C4-2B (cell line): Measurements from ENCODE around the gene RNPEPL1.

ENCODE experiments used
- H3K27ac ChIP-seq: fragments of 450-650 bp; 2 replicates; pipeline ENCODE4 v1.5.1; 2017
- CTCF ChIP-seq: fragments of 450-650 bp; conservative IDR thresholded peaks from 2 replicates; pipeline ENCODE4 v1.5.1; 2017; ENCODE audit warnings: mild to moderate bottlenecking
- ZFX ChIP-seq: fragments of 450-650 bp; IDR thresholded peaks from 2 replicates; pipeline ENCODE4 v1.6.1; 2017

The RNPEPL1 gene

GRCh38 chr2:240594511-240595380 is 26.5 kb downstream of the RNPEPL1 start:
- TF ChIP-seq CTCF (no peak), ZFX (no peak)
- H3K27ac ChIP-seq: peak overlapping the region; percentile 57; the same call in 1 of the 2 replicates

DNA sequence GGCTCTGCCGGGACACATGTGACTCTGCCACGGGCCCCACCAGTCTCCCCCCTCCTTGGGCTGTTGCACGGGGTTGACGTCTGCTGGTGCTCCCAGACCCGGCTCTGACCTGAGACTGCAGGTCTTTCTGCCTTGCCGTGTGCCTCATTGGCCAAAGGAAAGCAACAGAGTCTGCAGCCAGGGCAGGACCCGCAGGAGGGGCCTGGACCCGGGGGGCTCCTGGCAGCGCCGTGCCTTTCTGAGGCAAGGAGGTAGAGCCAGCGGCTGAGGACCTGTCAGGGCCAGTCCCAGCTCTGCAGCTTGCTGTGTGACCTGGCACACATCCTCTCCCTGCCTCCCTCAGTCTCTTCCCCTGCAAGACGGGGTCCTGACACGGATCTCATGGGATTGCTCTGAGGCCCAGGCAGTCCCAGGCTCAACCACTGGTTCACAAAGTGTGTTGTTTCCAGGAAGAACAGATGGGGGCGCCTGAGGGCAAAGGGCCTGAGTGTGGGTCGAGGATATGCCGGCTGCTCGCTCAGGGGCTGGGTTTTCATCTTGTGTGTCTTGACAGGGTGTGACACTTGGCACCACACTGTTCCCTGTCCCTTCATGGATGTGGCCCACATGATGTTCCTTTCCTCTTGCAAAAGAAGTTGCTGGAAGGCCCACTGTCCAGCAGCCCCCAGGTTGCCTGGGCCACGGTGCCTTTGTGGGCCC is 27.2 kb downstream of the RNPEPL1 start:
- H3K27ac ChIP-seq: peak overlapping the region; percentile 57
- TF ChIP-seq ZFX (no peak), CTCF (no peak; the same call in 1 of the 2 replicates)

DNA sequence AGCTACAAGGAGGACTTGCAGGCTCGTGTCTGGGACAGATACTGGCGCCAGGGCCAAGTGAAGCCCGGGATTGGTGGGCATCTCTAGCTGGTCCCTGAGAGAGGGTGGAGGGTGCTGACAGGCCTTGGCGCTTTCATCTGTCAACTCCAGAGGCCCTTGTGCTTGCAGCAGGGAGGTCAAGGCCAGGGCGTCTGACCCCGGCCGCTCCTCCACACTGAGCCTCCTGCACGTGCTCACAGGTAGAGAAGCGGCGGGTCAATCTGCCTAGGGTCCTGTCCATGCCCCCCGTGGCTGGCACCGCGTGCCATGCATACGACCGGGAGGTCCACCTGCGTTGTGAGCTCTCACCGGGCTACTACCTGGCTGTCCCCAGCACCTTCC is 27.8 kb downstream of the RNPEPL1 start:
- no peak for TF ChIP-seq ZFX
- TF ChIP-seq CTCF: no peak
- H3K27ac ChIP-seq: peak overlapping the region; percentile 57

DNA sequence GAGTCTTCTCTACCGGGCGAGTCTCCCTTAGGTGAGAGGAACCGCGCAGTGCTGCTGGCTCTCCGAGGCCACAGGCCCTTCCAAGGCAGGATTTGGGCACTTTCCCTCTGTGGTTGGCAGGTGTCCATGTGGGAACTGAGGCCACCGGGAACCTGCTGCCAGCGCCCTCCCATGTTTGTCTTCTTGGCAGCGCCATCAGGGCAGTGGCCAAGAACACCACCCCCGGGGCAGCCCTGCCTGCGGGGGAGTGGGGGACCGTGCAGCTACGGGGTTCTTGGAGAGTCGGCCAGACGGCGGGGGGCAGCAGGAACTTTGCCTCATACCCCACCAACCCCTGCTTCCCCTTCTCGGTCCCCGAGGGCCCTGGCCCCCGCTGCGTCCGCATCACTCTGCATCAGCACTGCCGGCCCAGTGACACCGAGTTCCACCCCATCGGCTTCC is 28.2 kb downstream of the RNPEPL1 start:
- no peak for TF ChIP-seq ZFX
- TF ChIP-seq CTCF: no peak
- peak overlapping the region; percentile 57 for H3K27ac ChIP-seq

- 0 out of 2 replicates have a peak overlapping the region, but pooled peaks have one; percentile 57 for H3K27ac ChIP-seq
- TF ChIP-seq CTCF (no peak), ZFX (no peak)
Measured at GRCh38 chr2:240597054-240597418, 28.8 kb downstream of the RNPEPL1 start.

DNA sequence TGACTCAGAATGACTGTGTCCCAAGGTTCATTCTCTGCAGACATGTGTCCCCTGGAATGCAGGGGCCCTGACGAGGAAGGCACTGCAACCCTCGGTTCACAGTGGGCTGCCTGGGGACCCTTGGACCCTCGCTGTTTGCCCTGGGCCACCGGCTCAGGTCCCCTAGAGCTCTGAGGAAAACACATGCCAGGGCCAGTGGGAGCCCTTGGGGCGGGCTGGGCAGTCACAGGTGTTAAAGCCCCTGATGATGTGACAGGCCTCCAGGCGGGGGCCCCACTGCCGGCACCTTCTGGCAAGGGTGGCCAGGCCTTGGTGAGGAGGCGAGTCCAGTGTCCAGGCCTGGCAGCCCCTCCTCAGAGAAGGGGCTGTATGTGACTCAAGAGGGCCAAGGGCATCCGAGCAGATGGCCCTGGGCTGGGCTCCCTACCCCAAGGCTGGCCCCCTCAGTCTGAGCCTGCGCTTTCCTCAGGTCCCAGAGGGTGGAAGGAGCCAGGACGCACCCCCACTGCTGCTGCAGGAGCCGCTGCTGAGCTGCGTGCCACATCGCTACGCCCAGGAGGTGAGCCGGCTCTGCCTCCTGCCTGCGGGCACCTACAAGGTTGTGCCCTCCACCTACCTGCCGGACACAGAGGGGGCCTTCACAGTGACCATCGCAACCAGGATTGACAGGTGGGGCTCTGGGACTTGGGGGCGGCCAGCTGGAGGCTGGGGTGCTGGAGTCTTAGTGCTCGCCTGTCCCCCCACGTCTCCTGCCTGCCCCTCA is 29.3 kb downstream of the RNPEPL1 start:
- H3K27ac ChIP-seq: no peak overlapping the region
- no peak for TF ChIP-seq ZFX
- no peak for TF ChIP-seq CTCF
